OCI-LY3 (cell line): ENCODE results near the gene E2F2.

Experiments used
- H2AFZ ChIP-seq: fragments of 200-600, 300-600 bp; shearing (Covaris generic); 2 replicates; pipeline ENCODE4 v1.6.0; 2014; ENCODE audit warnings: antibody characterized with exemption, low read depth, low read length
- H3K27ac ChIP-seq: fragments of 200-600, 300-600 bp; sonication (generic); 2 replicates; pipeline ENCODE4 v1.5.1; 2014; ENCODE audit warnings: mild to moderate bottlenecking, low read length, moderate library complexity, mixed read lengths
- H3K27me3 ChIP-seq: fragments of 200-600, 300-600 bp; sonication (generic); 2 replicates; pipeline ENCODE4 v1.6.1; 2014; ENCODE audit warnings: low read depth, low read length, mixed read lengths
- H3K36me3 ChIP-seq: fragments of 200-600, 300-600 bp; sonication (generic); replicated peaks from 2 replicates; pipeline ENCODE3; 2014; ENCODE audit warnings: low read depth, low read length, mixed read lengths
- H3K4me1 ChIP-seq: fragments of 300-600, 200-600 bp; sonication (generic); 2 replicates; pipeline ENCODE4 v1.6.1; 2014; ENCODE audit warnings: low read length, mixed read lengths
- H3K4me2 ChIP-seq: fragments of 200-600, 300-600 bp; sonication (generic); 2 replicates; pipeline ENCODE4 v1.6.1; 2014; ENCODE audit warnings: low read length, mixed read lengths
- H3K4me3 ChIP-seq: fragments of 300-600, 200-600 bp; sonication (generic); 2 replicates; pipeline ENCODE4 v1.5.1; 2014; ENCODE audit warnings: antibody characterized with exemption, mild to moderate bottlenecking, low read length, moderate library complexity
- H3K79me2 ChIP-seq: fragments of 300-600, 200-600 bp; shearing (Covaris generic); 2 replicates; pipeline ENCODE4 v1.6.1; 2014; ENCODE audit warnings: mild to moderate bottlenecking, low read length, mixed read lengths
- H3K9ac ChIP-seq: fragments of 300-600, 200-600 bp; shearing (Covaris generic); 2 replicates; pipeline ENCODE4 v1.6.0; 2014; ENCODE audit warnings: mild to moderate bottlenecking, low read length, moderate library complexity
- H3K9me3 ChIP-seq: fragments of 200-600, 300-600 bp; shearing (Covaris generic); 2 replicates; pipeline ENCODE4 v1.6.1; 2014; ENCODE audit warnings: low read length, mixed read lengths; ENCODE audit not compliant: insufficient read depth
- H4K20me1 ChIP-seq: fragments of 200-600, 300-600 bp; sonication (generic); 2 replicates; pipeline ENCODE4 v1.6.1; 2016; ENCODE audit warnings: low read length, mixed read lengths; ENCODE audit not compliant: insufficient read depth
- EZH2phosphoT487 ChIP-seq: fragments of 200-600 bp; shearing (Covaris generic); IDR thresholded peaks from 2 replicates; pipeline ENCODE4 v1.6.1; 2018; ENCODE audit warnings: antibody characterized with exemption, mixed run types, low read depth
- TF ChIP-seq, protein P1 (sequence below): fragments of 200-600, 300-600 bp; sonication (generic); IDR thresholded peaks from 2 replicates; pipeline ENCODE4 v1.5.1; 2014; ENCODE audit warnings: antibody characterized with exemption, low read length, low read depth

E2F2 gene

DNA sequence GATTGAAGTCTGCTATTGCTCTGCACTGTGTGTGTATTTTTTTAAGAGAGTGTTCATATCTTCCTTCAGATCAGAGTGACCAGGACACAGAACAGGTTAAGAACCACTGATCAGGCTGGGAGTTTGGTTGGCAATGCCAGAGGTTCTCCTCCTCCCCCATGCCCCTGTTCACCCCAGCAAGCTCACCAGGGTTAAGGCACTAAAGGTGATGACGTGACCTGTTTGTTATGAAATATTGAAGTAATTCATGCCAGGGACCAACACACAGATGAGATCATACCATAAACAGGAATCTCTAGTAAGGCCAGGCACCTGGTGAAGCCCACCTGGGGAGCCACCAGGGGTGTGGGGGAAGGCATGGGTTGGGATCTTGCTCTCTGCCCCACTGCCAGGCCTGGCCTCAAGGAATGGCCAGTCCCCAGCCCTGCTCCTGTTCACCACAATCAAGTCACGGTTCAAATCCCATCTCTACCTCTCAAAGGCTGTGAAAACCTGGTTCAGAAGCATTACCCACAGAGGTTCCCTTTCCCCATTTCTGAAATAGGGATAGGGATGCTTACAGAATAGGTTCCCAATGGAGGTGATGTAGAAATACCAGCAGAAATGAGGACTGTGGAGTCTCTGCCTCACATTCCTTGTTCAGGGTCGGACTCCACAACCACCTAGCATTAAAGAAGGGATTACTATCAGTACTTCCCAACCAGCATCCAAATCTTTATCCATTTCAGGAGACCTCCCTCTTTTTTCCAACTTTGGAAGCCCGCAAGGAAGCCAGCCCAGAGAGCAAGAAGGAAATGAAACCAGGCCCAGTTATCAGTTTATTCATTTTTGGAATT, 25.8 kb upstream of the E2F2 start:
- 0 out of 2 replicates have a peak, but pooled peaks cover 3% of the 10 kb centered on the region for H3K79me2 ChIP-seq
- H3K27ac ChIP-seq, result peak overlapping the region; percentile 46; the same call in 1 of the 2 replicates
- H4K20me1 ChIP-seq, result no peaks in the 10 kb centered on the region
- peaks cover 53% of the 10 kb centered on the region for H3K4me1 ChIP-seq
- peaks cover 18% of the 10 kb centered on the region for H3K27me3 ChIP-seq
- H3K36me3 ChIP-seq, result peaks cover 4% of the 10 kb centered on the region
- H3K4me3 ChIP-seq, result no peak overlapping the region
- H2AFZ ChIP-seq, result no peak overlapping the region
- peak overlapping the region; percentile 98 for H3K4me2 ChIP-seq
- TF ChIP-seq EZH2phosphoT487, result no peak
- TF ChIP-seq, protein P1, sequence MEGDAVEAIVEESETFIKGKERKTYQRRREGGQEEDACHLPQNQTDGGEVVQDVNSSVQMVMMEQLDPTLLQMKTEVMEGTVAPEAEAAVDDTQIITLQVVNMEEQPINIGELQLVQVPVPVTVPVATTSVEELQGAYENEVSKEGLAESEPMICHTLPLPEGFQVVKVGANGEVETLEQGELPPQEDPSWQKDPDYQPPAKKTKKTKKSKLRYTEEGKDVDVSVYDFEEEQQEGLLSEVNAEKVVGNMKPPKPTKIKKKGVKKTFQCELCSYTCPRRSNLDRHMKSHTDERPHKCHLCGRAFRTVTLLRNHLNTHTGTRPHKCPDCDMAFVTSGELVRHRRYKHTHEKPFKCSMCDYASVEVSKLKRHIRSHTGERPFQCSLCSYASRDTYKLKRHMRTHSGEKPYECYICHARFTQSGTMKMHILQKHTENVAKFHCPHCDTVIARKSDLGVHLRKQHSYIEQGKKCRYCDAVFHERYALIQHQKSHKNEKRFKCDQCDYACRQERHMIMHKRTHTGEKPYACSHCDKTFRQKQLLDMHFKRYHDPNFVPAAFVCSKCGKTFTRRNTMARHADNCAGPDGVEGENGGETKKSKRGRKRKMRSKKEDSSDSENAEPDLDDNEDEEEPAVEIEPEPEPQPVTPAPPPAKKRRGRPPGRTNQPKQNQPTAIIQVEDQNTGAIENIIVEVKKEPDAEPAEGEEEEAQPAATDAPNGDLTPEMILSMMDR, result no peak
- no peaks in the 10 kb centered on the region for H3K9me3 ChIP-seq
- no peak overlapping the region for H3K9ac ChIP-seq

DNA sequence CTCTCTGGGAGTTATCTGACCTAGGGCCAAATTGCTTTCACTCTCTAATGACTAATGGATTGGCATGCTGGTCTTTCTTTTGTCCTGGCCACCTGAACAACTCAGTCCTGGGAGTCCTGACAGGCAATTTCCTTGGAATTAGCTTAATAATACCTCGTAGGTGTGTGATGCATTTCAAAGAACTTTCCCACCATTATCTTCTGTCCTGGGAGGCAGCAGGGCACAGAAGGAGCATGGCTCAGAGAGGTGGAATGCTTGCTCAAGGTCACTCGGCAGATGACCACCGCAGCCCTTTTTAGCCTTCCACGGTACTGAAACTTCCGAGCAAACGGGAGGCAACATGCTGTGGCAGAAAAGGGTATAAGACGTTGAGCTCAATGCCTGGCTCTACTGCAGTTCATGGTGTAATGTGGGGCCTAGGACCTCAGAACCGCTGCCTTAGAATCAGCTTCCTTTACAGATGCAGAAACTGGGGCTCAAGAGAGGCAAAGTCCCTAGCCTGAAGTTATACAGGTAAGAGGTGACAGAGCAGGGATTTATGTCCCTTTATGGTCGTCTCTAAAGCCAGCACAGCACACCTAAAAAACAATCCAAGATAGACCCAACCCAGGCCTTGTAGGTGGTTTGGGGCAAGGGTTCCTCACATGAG, 25.1 kb upstream of the E2F2 start:
- Histone ChIP-seq H4K20me1 (no peaks in the 10 kb centered on the region), H3K4me1 (peaks cover 53% of the 10 kb centered on the region), H3K27ac (no peak overlapping the region), H3K27me3 (peaks cover 12% of the 10 kb centered on the region), H2AFZ (no peak overlapping the region), H3K36me3 (peaks cover 4% of the 10 kb centered on the region), H3K79me2 (0 out of 2 replicates have a peak, but pooled peaks cover 3% of the 10 kb centered on the region), H3K9ac (no peak overlapping the region), H3K4me3 (no peak overlapping the region), H3K9me3 (no peaks in the 10 kb centered on the region), H3K4me2 (no peak overlapping the region)
- TF ChIP-seq, protein P1, result no peak
- no peak for TF ChIP-seq EZH2phosphoT487

DNA sequence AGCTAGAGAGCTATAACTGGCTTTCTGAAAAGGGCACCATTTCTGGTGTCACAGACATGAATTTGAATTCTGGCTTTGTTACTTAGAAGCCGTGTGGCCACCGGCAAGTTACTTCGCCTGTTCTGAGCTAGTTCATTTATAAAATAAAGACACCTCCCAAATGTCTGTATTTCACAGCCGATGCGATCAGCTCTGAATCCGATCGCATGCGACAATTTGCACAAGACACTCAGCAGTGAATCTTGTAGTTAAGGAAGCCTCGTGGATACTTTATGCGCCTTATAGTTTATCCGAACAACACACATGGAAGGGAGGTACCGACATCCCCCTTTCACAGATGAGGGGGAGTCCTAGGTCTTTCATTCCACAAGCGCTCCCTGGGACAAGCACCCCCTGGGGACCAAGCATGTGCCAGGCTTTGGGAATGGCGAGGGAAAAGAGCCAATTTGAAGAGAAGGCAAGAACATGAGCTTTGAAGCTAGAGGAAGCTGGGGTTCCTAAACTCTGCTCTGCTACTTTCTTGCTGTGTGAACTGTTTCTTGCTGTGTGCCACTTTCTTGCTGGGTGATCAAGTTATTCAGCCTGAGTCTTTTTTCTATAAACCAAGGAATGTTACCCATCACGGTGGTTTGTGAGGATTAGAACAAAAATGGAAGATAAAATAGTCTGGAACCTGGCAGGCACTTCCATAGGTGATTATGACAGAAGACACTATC, 24.4 kb upstream of the E2F2 start:
- Histone ChIP-seq H4K20me1 (no peaks in the 10 kb centered on the region), H3K79me2 (0 out of 2 replicates have a peak, but pooled peaks cover 3% of the 10 kb centered on the region), H3K4me2 (peak overlapping the region; percentile 86), H3K27me3 (peaks cover 5% of the 10 kb centered on the region), H3K4me3 (peak overlapping the region; percentile 74), H2AFZ (no peak overlapping the region), H3K9ac (peak overlapping the region; percentile 29), H3K27ac (no peak overlapping the region), H3K9me3 (no peaks in the 10 kb centered on the region), H3K4me1 (peaks cover 51% of the 10 kb centered on the region), H3K36me3 (peaks cover 4% of the 10 kb centered on the region)
- TF ChIP-seq, protein P1, result no peak
- no peak for TF ChIP-seq EZH2phosphoT487
